ENCODE measurements around the gene IL5. TPM values are rescaled to one million over a fixed set of nuclear protein-coding genes. Genes with fewer than 3 reads are reported as not detected.
"Not testable (repeated sequence)": the region's sequence is repeated elsewhere in the genome, so short reads cannot be mapped to it uniquely, and the experiment has no call there.

Gene IL5
- total RNA-seq, 1 donor from 2014 or later, result not detected

DNA sequence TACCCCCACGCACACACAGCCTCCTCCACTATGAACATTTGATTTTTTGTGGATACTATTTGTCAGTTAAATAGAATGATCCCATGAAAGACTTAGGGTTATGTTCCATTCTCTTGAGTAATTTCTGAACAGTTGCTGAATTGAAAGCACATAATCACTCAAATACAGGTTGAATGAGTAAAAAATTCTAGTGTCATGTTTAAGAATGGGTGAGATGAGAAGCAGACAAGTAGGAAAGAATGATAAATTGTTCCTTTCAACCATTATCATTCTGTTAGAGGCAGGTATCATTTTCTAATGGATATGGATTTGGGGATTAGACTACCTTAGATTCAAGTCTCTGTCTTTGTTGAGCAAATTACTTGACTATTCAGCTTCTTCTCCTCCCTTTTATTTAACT lies 32.8 kb upstream of the IL5 start:
- TF ChIP-seq, protein P1, sequence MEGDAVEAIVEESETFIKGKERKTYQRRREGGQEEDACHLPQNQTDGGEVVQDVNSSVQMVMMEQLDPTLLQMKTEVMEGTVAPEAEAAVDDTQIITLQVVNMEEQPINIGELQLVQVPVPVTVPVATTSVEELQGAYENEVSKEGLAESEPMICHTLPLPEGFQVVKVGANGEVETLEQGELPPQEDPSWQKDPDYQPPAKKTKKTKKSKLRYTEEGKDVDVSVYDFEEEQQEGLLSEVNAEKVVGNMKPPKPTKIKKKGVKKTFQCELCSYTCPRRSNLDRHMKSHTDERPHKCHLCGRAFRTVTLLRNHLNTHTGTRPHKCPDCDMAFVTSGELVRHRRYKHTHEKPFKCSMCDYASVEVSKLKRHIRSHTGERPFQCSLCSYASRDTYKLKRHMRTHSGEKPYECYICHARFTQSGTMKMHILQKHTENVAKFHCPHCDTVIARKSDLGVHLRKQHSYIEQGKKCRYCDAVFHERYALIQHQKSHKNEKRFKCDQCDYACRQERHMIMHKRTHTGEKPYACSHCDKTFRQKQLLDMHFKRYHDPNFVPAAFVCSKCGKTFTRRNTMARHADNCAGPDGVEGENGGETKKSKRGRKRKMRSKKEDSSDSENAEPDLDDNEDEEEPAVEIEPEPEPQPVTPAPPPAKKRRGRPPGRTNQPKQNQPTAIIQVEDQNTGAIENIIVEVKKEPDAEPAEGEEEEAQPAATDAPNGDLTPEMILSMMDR (IDR thresholded peaks at IDR 0.05; ENCODE audit: partially characterized antibody, unreplicated experiment), result no peak
- no peak for DNase-seq
- H3K9me3 Mint-ChIP-seq (ENCODE audit: unreplicated experiment), result no peaks in the 10 kb centered on the region
- H3K27ac Mint-ChIP-seq (ENCODE audit: unreplicated experiment), result no peak overlapping the region
- no peak overlapping the region for H3K4me3 Mint-ChIP-seq (ENCODE audit: unreplicated experiment)
- peaks cover 19% of the 10 kb centered on the region for H3K36me3 Mint-ChIP-seq (ENCODE audit: unreplicated experiment)
- peaks cover 1% of the 10 kb centered on the region for H3K27me3 Mint-ChIP-seq (ENCODE audit: unreplicated experiment)
- no peaks in the 10 kb centered on the region for H3K4me1 Mint-ChIP-seq (ENCODE audit: low read depth, unreplicated experiment)

DNA sequence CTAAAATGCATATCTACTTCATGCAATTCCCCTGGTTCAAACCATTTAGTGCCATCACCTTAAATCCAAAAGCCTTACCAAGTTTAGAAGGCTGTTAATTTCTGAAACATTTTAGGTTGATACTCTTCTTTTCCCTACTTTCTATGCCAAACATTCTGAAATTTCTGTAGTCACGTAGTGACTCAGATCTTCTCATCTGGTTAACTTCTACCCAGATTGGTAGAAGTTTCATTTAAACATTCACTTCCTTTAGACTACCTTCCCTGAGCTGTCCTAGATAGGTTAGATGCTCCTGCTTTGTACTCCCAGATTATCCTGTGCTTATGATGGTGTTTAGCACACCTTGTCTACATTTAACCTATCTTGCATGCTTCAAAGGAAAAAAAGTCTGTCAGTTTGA lies 23.3 kb upstream of the IL5 start:
- Mint-ChIP-seq H3K27ac (ENCODE audit: unreplicated experiment) (no peak overlapping the region), H3K9me3 (ENCODE audit: unreplicated experiment) (no peaks in the 10 kb centered on the region), H3K36me3 (ENCODE audit: unreplicated experiment) (peaks cover 8% of the 10 kb centered on the region), H3K4me3 (ENCODE audit: unreplicated experiment) (no peak overlapping the region), H3K4me1 (ENCODE audit: low read depth, unreplicated experiment) (no peaks in the 10 kb centered on the region), H3K27me3 (ENCODE audit: unreplicated experiment) (no peaks in the 10 kb centered on the region)
- no peak for DNase-seq
- TF ChIP-seq, protein P1 (IDR thresholded peaks at IDR 0.05; ENCODE audit: partially characterized antibody, unreplicated experiment), result no peak

DNA sequence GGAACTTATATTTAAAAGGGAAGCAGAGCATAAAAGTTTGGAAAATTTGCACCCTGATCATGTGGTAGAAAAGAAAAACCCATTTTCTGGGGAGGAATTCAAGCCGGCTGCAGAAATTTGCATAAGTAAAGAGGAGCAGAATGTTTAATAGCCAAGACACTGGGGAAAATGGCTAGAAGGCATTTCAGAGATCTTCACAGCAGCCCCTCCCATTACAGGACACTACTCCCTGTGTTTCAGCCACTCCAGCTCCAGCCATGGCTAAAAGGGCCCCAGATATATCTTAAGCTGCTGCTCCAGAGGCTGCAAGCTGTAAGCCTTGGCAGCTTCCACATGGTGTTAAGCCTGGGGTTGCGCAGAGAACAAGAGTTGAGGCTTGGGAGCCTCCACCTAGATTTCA lies 21.2 kb upstream of the IL5 start:
- not testable (repeated sequence) for H3K9me3 Mint-ChIP-seq (ENCODE audit: unreplicated experiment); H3K4me1 Mint-ChIP-seq (ENCODE audit: low read depth, unreplicated experiment); H3K4me3 Mint-ChIP-seq (ENCODE audit: unreplicated experiment); H3K27ac Mint-ChIP-seq (ENCODE audit: unreplicated experiment); H3K36me3 Mint-ChIP-seq (ENCODE audit: unreplicated experiment); DNase-seq; H3K27me3 Mint-ChIP-seq (ENCODE audit: unreplicated experiment)

DNA sequence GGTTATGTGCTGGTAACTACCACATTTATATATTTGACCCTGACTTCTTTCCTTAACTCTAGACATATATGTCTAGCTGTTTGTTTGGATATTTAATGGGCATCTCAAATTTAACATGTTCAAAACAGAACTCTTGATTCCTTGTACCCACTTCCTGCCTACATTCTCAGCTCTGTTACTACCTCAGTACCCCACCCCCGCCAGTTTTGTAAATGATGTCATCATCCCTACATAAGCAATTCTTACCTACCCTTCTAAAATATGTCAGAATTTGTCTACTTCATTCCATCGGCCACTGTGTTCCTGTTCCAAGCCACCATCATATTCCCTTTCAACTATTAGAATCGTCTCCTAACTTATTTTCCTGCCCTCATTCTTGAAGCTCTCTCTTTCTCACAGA lies 18.3 kb upstream of the IL5 start:
- no peaks in the 10 kb centered on the region for H3K27me3 Mint-ChIP-seq (ENCODE audit: unreplicated experiment)
- H3K4me3 Mint-ChIP-seq (ENCODE audit: unreplicated experiment), result no peak overlapping the region
- H3K4me1 Mint-ChIP-seq (ENCODE audit: low read depth, unreplicated experiment), result peaks cover 8% of the 10 kb centered on the region
- H3K36me3 Mint-ChIP-seq (ENCODE audit: unreplicated experiment), result peaks cover 8% of the 10 kb centered on the region
- peaks cover 5% of the 10 kb centered on the region for H3K9me3 Mint-ChIP-seq (ENCODE audit: unreplicated experiment)
- TF ChIP-seq, protein P1 (IDR thresholded peaks at IDR 0.05; ENCODE audit: partially characterized antibody, unreplicated experiment), result no peak
- no peak for DNase-seq
- no peak overlapping the region for H3K27ac Mint-ChIP-seq (ENCODE audit: unreplicated experiment)

DNA sequence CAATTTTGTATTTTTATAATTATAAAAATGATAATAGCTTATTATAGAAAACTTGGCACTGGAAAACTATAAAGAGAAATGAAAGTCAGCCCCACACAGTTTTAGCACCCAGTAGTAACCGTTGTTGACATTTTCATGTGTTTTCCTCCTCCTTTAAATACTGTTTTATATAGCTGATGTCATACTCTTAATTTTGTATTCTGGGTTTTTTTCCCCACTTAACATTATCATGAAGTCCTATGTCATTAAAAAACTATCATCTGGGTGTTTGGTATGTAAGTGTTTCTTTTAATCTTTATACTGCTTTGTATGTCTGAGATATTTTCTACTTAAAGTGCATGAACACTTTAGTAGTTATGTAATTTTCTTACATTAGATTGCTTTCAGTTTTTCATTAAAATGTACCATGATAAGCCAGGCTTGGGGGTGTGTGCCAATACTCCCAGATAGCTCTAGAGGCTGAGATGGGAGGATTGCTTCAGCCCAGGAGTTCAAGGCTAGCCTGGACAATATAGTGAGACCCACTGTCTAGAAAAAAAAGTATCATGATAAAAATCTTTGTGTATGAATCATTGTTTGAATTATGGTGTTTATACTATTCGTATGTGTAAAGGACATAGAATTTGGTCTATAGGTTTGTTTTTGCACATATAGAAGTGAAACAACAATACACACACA lies 16.2 kb upstream of the IL5 start:
- H3K4me1 Mint-ChIP-seq (ENCODE audit: low read depth, unreplicated experiment), result peaks cover 10% of the 10 kb centered on the region

More for the DNA sequence above, 16.2 kb upstream of the IL5 start:
- no peak for DNase-seq
- Mint-ChIP-seq H3K4me3 (ENCODE audit: unreplicated experiment) (no peak overlapping the region), H3K36me3 (ENCODE audit: unreplicated experiment) (no peaks in the 10 kb centered on the region), H3K9me3 (ENCODE audit: unreplicated experiment) (peaks cover 7% of the 10 kb centered on the region), H3K27me3 (ENCODE audit: unreplicated experiment) (no peaks in the 10 kb centered on the region), H3K27ac (ENCODE audit: unreplicated experiment) (no peak overlapping the region)
- TF ChIP-seq, protein P1 (IDR thresholded peaks at IDR 0.05; ENCODE audit: partially characterized antibody, unreplicated experiment), result no peak
